HepG2 (cell line): ENCODE measurements around the gene TOP2A. TPM values are rescaled to one million over a fixed set of nuclear protein-coding genes. Genes with fewer than 3 reads are reported as not detected.

Experiments
- ATAC-seq: fragments of 200-7000 bp; cut with Tn5 transposase; 3 replicates; pipeline ENCODE4 v1.9.1; 2020; ENCODE audit warnings: mild to moderate bottlenecking, moderate library complexity
- BruUV-seq: library from RNA; stranded (reverse); fragments of 400-500 nt; replicated peaks from 2 replicates; lab custom pipeline; 2021; lab: Mats Ljungman, UMichigan
- CTCF ChIA-PET: fragments of 300-600 bp; formaldehyde crosslinking; extraction: SDS; loops from one replicate; lab custom pipeline; 2021; ENCODE audit warnings: low total read pairs, inconsistent platforms, low intra/inter-chr PET ratio; lab: Yijun Ruan, JAX
- POLR2A ChIA-PET: fragments of 350-600 bp; sonication (Branson Sonifier 250); formaldehyde crosslinking; loops from one replicate; lab custom pipeline; 2020; ENCODE audit warnings: antibody characterized with exemption, inconsistent platforms; lab: Yijun Ruan, JAX
- DNase-seq: peaks from one replicate; pipeline ENCODE4 v3.0.0-alpha.2; 2015; ENCODE audit warnings: low spot score
- FAIRE-seq: peaks from 3 replicates; lab custom pipeline; 2011; peaks lifted over from hg19 to GRCh38; lab: Jason Lieb, UNC
- H2AFZ ChIP-seq: one replicate; pipeline ENCODE4 v1.6.1; 2011; ENCODE audit warnings: low read length, inconsistent platforms
- H3K27ac ChIP-seq: fragments of 300-600 bp; 3 replicates; pipeline ENCODE4 v1.8.0; 2011; ENCODE audit warnings: mixed run types, mild to moderate bottlenecking, mixed read lengths, low read length, inconsistent platforms; ENCODE audit not compliant: insufficient read depth; ENCODE audit errors: extremely low read length
- H3K27me3 ChIP-seq, 2 experiments: fragments of 200-600 bp in 1 of 2; 2 replicates in 1 of 2; 3 replicates in 1 of 2; pipeline versions ENCODE4 v1.6.0 to v1.8.0; 2011; ENCODE audit warnings: low read length in 2 of 2, mild to moderate bottlenecking in 2 of 2, moderate library complexity in 2 of 2, inconsistent platforms in 1 of 2; ENCODE audit not compliant: insufficient read depth in 2 of 2, control insufficient read depth in 1 of 2
- H3K36me3 ChIP-seq, 2 experiments: fragments of 200-600 bp in 1 of 2; replicated peaks in 1 of 2; 2 replicates in 1 of 2; 3 replicates in 1 of 2; pipeline versions ENCODE4 v1.5.1 to v1.8.0; 2011; ENCODE audit warnings: low read length in 2 of 2, inconsistent platforms in 1 of 2; ENCODE audit not compliant: insufficient read depth in 2 of 2, control insufficient read depth in 1 of 2
- H3K4me1 ChIP-seq: 2 replicates; pipeline ENCODE4 v1.5.1; 2012; ENCODE audit warnings: low read length, inconsistent platforms; ENCODE audit not compliant: insufficient read depth
- H3K4me2 ChIP-seq: 2 replicates; pipeline ENCODE4 v1.6.0; 2011; ENCODE audit warnings: low read depth, low read length, inconsistent platforms
- H3K4me3 ChIP-seq, 3 experiments: fragments of 200-600 bp in 1 of 3; sonication (generic), shearing (Covaris generic) in 1 of 3; replicated peaks in 1 of 3; 2 replicates each; pipeline ENCODE4 v1.5.1; 2011 to 2016; ENCODE audit warnings: low read length in 3 of 3, inconsistent platforms in 2 of 3, low read depth in 2 of 3, mild to moderate bottlenecking in 2 of 3, control low read depth in 1 of 3, mixed read lengths in 1 of 3; ENCODE audit not compliant: insufficient read depth in 1 of 3
- H3K79me2 ChIP-seq: one replicate; pipeline ENCODE4 v1.6.1; 2011; ENCODE audit warnings: low read length, inconsistent platforms; ENCODE audit not compliant: insufficient read depth
- H3K9ac ChIP-seq: 2 replicates; pipeline ENCODE4 v1.6.0; 2011; ENCODE audit warnings: mild to moderate bottlenecking, low read depth, low read length, inconsistent platforms; ENCODE audit not compliant: insufficient read depth
- H3K9me3 ChIP-seq: 2 replicates; pipeline ENCODE4 v1.5.1; 2012; ENCODE audit warnings: mild to moderate bottlenecking, low read length
- H4K20me1 ChIP-seq: 2 replicates; pipeline ENCODE4 v1.6.0; 2011; ENCODE audit warnings: inconsistent platforms, mild to moderate bottlenecking, low read length, moderate library complexity; ENCODE audit not compliant: insufficient read depth
- CHCHD3 ChIP-seq: sonication (generic); formaldehyde crosslinking; IDR thresholded peaks from 2 replicates; pipeline ENCODE4 v1.8.0; 2022; ENCODE audit warnings: mild to moderate bottlenecking, missing genetic modification reagents, moderate library complexity
- FOXO4 ChIP-seq: sonication (generic); formaldehyde crosslinking; conservative IDR thresholded peaks from 2 replicates; pipeline ENCODE4 v1.8.1; 2023; ENCODE audit warnings: missing genetic modification reagents
- PCBP1 ChIP-seq: fragments of 200-400 bp; formaldehyde crosslinking; IDR thresholded peaks from 2 replicates; pipeline ENCODE4 v1.6.1; 2017; ENCODE audit warnings: mild to moderate bottlenecking, low read depth, low read length, borderline replicate concordance
- POGZ ChIP-seq: sonication (generic); formaldehyde crosslinking; IDR thresholded peaks from 2 replicates; pipeline ENCODE4 v1.4.0; 2020; ENCODE audit warnings: mild to moderate bottlenecking, missing genetic modification reagents
- TCF7L2 ChIP-seq: IDR thresholded peaks from 2 replicates; pipeline ENCODE4 v1.6.1; 2011; ENCODE audit warnings: mild to moderate bottlenecking, low read depth, low read length, moderate library complexity
- YY1 ChIP-seq: IDR thresholded peaks from 2 replicates; pipeline ENCODE4 v1.6.1; 2011; ENCODE audit warnings: low read length, low read depth, moderate library complexity, mild to moderate bottlenecking; ENCODE audit not compliant: insufficient read depth, insufficient replicate concordance
- ZBTB33 ChIP-seq: sonication (generic); formaldehyde crosslinking; IDR thresholded peaks from 2 replicates; pipeline ENCODE4 v1.4.0; 2020; ENCODE audit warnings: missing genetic modification reagents
- ZNF232 ChIP-seq: sonication (generic); formaldehyde crosslinking; IDR thresholded peaks from 2 replicates; pipeline ENCODE4 v1.4.0; 2020; ENCODE audit warnings: missing genetic modification reagents, borderline replicate concordance
- ZNF3 ChIP-seq: IDR thresholded peaks from 2 replicates; pipeline ENCODE4 v1.7.0; 2017; ENCODE audit warnings: inconsistent platforms
- WGBS: methylation state at CpG from one replicate; pipeline ENCODE4 v1.1.6; 2017; ENCODE audit warnings: low lambda C conversion rate; 5-methylcytosine and 5-hydroxymethylcytosine counted together
- in situ Hi-C: cut with HindIII; loops from 2 replicates; pipeline ENCODE4 v1.10.0; 2017; ENCODE audit warnings: low pct_unique_long_range_greater_than_20kb; ENCODE audit not compliant: extremely low pct_ligation_motif_present
- intact Hi-C: fragments of 100-400 bp; cut with micrococcal nuclease; formaldehyde crosslinking; loops from one replicate; pipeline ENCODE4 v1.10.0; 2022; ENCODE audit not compliant: unreplicated experiment
- polyA plus RNA-seq, 8 experiments: library from polyadenylated mRNA; depleted of rRNA in 3 of 8; stranded (reverse) in 7 of 8; unstranded in 1 of 8; fragments of >200 nt; fragmentation: Illumina TruSeq in 4 of 8; extraction: Trizol in 4 of 8; gene quantifications; 2 replicates each; pipeline versions ENCODE4 v1.2.1 to v1.2.3, GENCODE V29; 2011 to 2016; ENCODE audit warnings: low read depth in 4 of 8, missing spikeins in 1 of 8, mixed read lengths in 1 of 8; ENCODE audit not compliant: insufficient read depth in 1 of 8
- total RNA-seq, 5 experiments: library from RNA; depleted of rRNA; stranded (reverse); fragments of >200 nt; fragmentation: Illumina TruSeq; extraction: Trizol; gene quantifications; 2 replicates each; pipeline ENCODE4 v1.2.3, GENCODE V29; 2016; ENCODE audit warnings: low read depth in 1 of 5

TOP2A gene
- total and polyA plus RNA-seq, 2 of the 13 experiments (the other 11 are each of a cell fraction or from before 2014, with no cell fraction given): 108 to 327 TPM

GRCh38 chr17:40366861-40367518, 50.7 kb downstream of the TOP2A start (continued):
- TF ChIP-seq CHCHD3 (CRISPR knock-in tag): 0 out of 2 replicates have a peak, but pooled peaks have one; percentile 28
- TF ChIP-seq YY1: no peak
- TF ChIP-seq ZNF232 (CRISPR knock-in tag): no peak
- TF ChIP-seq ZNF3 (CRISPR knock-in tag): no peak
- no peak for TF ChIP-seq TCF7L2
- peak; percentile 47 for TF ChIP-seq ZBTB33
- no peak for TF ChIP-seq POGZ (CRISPR knock-in tag)

DNA sequence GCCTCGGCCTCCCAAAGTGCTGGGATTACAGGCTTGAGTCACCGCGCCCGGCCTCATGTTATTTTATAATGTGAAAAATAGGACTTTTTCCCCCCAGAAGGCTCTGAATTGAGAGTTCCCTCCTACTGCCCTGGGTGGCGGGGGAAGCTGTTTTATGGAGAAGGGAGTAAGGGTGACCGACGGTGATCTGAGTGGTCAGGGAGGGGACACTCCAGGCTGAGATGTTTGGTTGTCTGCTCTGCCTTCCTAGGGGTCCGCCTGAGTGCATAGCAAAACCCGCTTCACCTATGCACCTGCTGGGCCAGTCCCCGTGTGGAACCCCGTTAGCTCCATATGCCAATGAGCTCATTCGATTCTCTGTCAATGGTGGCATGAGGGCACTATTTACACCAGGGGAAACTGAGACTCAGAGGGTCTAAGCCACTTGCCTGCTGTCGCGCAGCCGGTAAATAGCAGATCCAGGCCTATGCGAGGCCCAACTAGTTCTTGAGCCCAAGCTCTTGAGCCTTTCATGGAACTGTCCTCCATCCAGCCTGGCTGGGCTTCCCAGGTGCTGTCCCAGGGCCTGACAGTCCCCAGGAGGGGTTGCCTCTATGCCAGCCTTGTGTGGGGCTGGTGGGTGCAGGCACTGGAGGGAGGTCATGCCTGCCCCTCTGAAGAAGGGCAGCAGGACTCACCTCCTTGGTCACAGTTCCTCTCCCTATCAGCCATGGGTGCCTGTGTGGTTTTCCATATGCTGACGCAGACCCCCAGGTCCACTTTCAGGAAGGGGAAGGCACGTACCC, 51.4 kb downstream of the TOP2A start:
- DNase-seq (no peak), ATAC-seq (no peak), FAIRE-seq (no peak)
- WGBS: 91% methylated on average over 18 of the region's 18 CpGs
- no peaks in the 10 kb centered on the region for H3K79me2 ChIP-seq
- no peak overlapping the region for H3K4me3 ChIP-seq
- POLR2A ChIA-PET: interaction anchor here (0.6 to 1.3 kb wide), 3 partner anchors 10 to 102 kb away, joined by 3 to 5 read pairs (median 4); no protein-coding TSS in a partner anchor
- no peak overlapping the region for H3K4me2 ChIP-seq
- no peaks in the 10 kb centered on the region for H3K36me3 ChIP-seq
- no TSS peak for BruUV-seq
- H4K20me1 ChIP-seq: no peaks in the 10 kb centered on the region
- no peak for TF ChIP-seq PCBP1
- TF ChIP-seq FOXO4 (CRISPR knock-in tag): 0 out of 2 replicates have a peak, but pooled peaks have one; percentile 53
- in situ Hi-C loops (no loop called here), intact Hi-C loops (no loop called here)
- no peak overlapping the region for H3K9ac ChIP-seq
- H3K9me3 ChIP-seq: no peaks in the 10 kb centered on the region
- H3K27me3 ChIP-seq: 0 out of 5 replicates have a peak, but pooled peaks cover 0 to 4% of the 10 kb centered on the region in 2 experiments
- H3K27ac ChIP-seq: no peak overlapping the region
- CTCF ChIA-PET: no interaction called here
- H2AFZ ChIP-seq: no peak overlapping the region
- H3K4me1 ChIP-seq: peaks cover 23% of the 10 kb centered on the region
